NCI-H1436 (cell line): ENCODE data around the gene RNF103.
"Not testable (repeated sequence)": the region's sequence is repeated elsewhere in the genome, so short reads cannot be mapped to it uniquely, and the experiment has no call there.

Source experiments
- DNase-seq: peaks from one replicate; lab custom pipeline; 2025; lab: John Stamatoyannopoulos, UW

RNF103 gene

GRCh38 chr2:86624267-86624547 is 542 bp upstream of the RNF103 start:
- DNase-seq: no peak

DNA sequence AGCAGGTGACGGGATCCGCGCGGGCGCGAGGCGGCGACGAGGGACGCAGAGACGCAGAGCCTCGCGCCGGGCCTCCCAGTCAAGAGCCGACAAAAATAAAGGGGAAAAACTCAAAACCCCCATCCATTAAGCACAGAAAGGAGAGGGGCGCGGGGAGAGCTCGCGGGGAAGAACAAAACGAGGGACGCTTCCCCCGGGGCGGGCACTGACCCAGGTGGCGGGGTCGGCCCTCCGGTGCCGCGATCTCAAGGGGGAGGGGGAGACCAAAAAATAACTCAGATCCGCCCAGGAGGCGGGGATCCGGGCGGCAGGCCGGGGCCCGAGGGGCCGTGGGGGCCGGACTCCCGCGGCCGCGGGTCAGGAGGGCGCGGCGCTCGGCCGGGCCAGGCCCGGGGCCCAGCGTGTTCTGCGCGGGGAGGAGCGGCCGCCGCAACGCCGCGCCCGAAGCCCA is 597 bp downstream of the RNF103 start:
- no peak for DNase-seq

GRCh38 chr2:86622519-86623042 is 1.1 kb downstream of the RNF103 start:
- DNase-seq: no peak

DNA sequence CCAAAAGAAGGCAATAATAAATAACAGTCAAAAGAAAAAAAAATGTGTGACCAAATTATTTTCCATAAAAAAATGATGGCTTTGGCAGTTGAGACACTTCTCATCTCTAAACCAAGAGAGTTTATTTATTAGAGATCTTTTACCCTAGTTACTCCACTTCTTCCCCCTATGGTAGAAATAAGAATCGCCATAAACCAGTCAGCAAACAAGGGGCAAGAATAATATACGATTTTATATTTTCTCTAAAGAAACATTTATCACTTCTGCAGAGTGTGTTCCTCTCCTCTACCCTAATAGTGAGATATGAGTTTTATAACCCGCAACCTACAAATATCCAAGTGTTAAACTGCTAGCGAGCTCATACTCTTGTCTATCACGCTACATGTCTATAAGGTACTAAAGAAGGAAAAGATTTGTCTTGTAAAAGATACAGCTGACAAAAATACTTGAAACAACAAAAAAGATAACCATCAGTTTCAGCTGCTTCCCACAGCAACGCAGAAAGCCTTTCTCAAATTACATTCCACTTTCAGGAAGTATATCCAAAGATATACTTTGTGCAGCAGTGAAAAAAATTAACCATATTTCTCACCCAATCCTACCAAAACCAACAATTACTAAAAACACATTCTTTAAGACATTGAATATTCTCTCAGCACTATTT is 2.3 kb downstream of the RNF103 start:
- DNase-seq: no peak

GRCh38 chr2:86617738-86618137 is 5.9 kb downstream of the RNF103 start:
- no peak for DNase-seq

- no peak for DNase-seq
These were observed 6.5 kb downstream of the RNF103 start for GRCh38 chr2:86617153-86617552.

GRCh38 chr2:86616502-86616901 is 7.2 kb downstream of the RNF103 start:
- DNase-seq: no peak

DNA sequence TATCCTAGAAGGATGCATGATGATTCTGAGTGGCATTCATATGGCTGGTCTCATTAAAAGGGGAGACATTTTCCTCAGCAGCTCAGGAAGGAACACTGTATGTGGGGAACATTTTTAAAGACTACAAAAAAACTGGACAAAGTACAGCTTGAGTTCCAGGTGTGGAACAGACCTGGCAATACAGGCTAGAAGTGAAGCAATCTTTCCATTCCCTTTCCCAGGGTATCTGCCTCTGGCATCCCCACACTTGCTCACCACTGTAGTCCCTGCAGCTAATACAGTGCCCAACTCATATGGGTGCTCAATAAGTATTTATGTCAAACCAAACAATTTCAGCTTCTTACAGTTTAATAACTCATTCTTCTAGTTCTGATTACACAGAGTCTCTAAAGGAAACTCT is 8.1 kb downstream of the RNF103 start:
- DNase-seq: no peak

DNA sequence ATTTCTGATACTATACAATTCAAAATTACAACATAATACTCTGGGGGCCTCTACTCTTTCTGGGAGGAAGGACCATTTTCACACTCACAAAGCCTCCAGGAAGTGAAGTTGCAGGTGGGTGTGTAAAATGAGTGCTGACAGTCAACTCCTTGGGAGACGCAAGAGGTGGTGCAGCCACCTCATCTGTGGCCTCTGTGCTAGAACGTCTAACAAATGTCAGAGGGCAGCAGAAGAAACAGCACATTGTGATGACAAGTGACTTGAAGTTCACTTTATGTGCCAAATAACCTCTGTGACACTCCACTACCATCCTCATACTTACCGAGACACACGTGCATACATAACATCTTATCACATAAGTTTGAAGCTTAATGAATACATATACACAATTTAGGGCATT is 10.2 kb downstream of the RNF103 start:
- no peak for DNase-seq

DNA sequence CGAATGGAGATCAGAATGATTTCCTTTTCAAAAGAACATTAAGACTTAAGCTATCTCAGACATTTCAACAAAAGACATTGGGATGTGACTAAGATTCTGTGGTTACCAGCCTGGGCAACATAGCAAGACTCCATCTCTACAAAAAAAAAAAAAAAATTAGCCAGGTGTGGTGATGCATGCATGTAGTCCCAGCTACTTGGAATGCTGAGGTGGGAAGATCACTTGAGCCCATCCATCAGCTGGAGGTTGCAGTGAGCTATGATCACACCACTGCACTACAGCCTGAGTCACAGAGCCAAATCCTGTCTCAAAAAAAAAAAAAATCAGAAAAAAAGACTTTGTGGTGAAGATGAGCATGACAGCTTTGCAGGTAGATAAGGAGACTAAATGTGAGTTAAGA is 12.8 kb downstream of the RNF103 start:
- no peak for DNase-seq

- no peak for DNase-seq
These were observed 14.7 kb downstream of the RNF103 start for GRCh38 chr2:86608832-86609410.

DNA sequence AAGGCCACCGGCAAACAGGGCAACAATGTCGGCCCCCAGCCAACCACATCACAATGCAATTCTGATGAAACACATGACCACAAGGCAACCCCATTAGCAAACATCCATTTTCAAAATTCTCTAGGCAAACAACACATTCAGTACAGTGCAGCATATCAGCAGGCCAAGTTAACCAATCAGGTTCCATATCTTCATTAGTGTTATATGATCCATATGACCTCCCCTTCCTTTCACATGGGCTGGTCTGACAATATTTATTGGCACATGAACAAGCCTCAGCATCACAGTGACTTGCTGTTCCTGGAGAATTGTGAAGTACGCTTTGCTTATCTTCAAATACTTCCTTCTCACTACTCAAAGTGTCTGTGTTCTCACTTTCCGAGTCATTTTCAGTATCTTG is 19.8 kb downstream of the RNF103 start:
- DNase-seq: no peak

DNA sequence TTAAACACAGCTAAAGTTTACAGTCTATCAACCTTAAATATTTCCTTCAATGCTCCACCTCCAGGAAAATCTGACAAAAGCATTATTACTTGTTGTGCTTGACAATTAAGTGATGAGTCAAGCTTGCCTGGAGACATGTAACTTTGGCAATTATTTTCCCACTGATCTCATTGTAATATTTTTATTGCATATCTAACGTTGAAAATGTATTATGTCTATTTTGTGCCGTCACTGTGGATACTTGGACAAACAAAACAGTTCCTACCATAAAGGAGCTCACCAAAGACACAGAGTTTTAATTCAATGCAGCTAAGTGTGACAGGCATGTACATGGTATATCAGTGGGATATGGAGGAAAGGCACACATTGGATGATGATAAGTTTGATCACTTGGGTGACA is 24.7 kb downstream of the RNF103 start:
- no peak for DNase-seq

DNA sequence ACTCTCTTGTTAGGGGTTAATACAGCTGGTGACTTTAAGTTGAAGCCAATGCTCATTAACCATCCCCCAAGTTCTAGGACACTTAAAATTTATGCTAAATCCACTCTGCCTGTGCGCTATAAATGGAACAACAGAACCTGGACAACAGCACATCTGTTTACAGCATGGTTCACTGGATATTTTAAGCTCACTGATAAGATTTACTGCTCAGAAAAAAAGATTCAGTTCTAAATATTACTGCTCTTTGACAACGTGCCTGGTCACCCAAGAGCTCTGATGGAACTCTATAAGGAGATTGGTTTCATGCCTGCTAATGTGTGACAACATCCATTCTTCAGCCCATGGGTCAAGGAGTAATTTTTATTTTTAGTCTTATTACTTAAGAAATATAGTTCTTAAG is 27.5 kb downstream of the RNF103 start:
- DNase-seq: no peak

DNA sequence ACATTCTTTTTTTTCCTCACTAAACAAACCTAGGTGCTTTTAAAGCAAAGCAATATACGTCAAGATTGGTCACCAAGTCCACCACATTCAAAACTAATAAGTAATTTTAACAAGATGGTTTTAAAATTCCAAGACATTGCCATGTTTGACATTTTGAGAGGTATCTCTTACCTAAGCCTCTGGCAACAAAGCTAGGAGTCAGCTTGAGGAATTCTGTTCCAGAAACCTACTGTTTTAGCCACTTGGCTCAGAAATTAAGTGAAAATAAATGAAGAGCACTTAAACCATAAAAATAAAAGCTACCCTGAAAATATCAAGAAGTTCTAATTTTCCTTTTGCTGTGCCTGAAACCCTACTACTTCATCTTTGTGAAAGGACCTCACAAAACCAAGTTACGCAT is 30.4 kb downstream of the RNF103 start:
- no peak for DNase-seq

DNA sequence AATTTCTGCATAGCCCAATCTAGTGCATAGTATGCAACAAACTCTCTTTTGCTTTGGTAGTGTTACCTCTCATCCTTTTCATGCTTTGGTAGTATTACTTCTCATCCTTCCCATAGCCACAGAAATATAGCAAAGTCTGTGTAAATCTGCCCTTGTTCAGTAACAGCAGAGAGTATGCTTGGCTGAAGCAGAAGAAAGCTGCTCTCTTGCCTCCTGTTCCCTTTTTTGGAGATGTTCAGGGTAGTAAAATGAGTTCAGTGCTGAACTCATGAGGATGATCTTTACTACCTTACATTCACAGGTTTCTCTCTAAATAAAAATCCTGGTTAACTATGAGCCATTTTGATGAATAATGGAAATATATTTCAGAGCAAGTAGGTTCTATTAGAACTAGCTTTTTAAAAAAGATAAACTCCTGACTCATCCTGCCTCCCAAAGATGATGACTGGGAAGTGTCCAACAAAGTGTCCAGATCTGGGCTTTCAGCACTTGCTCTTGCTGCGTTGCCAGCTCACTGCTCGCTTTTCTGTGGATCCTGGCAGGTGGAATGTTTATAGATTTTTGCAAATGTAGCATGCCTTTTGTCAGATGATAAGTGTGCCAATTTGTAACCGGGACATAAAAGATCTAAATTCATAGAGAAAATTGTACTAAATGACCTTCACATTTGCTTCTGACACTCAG is 31.0 kb downstream of the RNF103 start:
- no peak for DNase-seq

GRCh38 chr2:86589701-86590100 is 34.0 kb downstream of the RNF103 start:
- DNase-seq: not testable (repeated sequence)

DNA sequence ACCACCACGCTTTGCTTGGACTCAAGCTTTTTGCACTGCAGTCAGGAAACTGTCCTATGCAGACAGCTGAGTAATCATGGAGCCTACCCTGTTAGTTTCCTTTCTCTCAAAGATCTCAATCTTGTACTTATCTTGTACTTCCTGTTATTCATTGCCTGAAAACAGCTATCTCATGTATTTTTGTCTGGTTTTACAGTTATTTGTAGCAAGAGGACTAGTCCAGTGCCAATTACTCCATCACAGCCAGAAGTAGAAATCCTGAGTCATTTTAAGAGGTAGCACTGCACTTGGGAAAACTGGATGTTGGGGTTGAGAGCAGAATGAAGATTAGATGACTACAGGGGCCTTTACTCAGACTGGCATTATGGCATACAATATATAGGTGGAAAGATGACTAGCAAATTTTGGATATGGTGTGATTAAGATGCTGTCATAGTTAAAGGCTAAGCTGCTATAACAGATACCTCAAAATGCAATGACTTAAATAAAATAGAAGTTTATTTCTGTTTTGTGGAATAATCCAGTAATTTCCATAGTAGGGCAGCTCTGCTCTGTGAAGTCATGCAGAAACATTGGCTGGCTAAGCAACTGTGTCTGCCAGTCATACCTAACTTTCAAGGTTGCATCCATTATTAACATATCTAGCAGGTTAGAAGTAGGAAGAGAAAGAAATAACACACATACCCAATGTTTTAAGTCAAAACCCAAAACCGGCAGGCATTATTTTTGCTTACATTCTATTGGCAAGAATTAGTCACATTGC is 39.3 kb downstream of the RNF103 start:
- DNase-seq: no peak

GRCh38 chr2:86580560-86580959 is 43.1 kb downstream of the RNF103 start:
- no peak for DNase-seq

- DNase-seq: no peak
These were observed 45.7 kb downstream of the RNF103 start for GRCh38 chr2:86577817-86578456.

DNA sequence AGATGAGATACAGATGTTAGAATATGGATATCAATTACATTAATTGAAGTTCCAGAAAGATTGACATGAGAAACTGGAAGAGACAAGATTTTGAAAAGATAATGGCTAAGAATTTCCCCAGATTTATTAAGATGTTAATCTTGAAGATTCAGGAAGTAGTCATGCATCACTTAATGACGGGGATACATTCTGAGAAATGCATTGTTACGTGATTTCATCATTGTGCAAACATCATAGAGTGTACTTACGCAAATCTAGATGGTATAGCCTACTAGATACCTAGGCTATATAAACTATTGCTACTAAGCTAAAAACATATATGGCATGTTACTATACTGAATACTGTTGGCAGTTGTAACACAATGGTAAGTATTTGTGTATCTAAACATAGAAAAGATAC is 53.6 kb downstream of the RNF103 start:
- DNase-seq: no peak

DNA sequence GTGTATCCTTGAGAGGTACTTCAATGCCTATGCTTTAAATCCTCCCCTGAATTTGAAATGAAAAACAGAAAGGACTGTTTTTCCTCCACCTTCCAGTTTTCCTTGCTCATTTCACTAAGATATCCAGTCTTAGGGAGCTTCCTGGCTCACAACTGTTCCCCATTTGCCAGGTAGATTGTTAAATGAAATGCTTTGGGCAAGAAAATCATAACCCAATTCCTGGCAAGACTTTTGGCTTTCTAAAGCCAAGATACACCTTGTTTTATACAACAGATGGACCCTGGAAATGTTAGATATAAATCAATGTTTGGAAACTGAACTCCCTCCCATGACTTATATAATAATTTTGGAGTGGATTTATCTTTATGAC is 56.9 kb downstream of the RNF103 start:
- DNase-seq: no peak
